CD4-positive, alpha-beta T cell treated with Interleukin-6 at 100 ng/mL for 8 hours (primary cell): ENCODE measurements around the gene SCGB3A2.
"Not testable (repeated sequence)": the region's sequence is repeated elsewhere in the genome, so short reads cannot be mapped to it uniquely, and the experiment has no call there.

Experiments used
- DNase-seq: peaks from one replicate; pipeline ENCODE4 v3.0.0-alpha.2; 2020; ENCODE audit warnings: mixed read lengths, low spot score

SCGB3A2 gene

GRCh38 chr5:147863454-147864158, 14.9 kb upstream of the SCGB3A2 start:
- DNase-seq, result no peak

- DNase-seq, result no peak
These were observed 9.4 kb upstream of the SCGB3A2 start for GRCh38 chr5:147869112-147869511.

GRCh38 chr5:147869892-147870291, 8.6 kb upstream of the SCGB3A2 start:
- DNase-seq, result not testable (repeated sequence)

- not testable (repeated sequence) for DNase-seq
These were observed 6.4 kb upstream of the SCGB3A2 start for GRCh38 chr5:147871980-147872549.

GRCh38 chr5:147872744-147873435, 5.6 kb upstream of the SCGB3A2 start:
- not testable (repeated sequence) for DNase-seq

GRCh38 chr5:147874118-147874875, 4.2 kb upstream of the SCGB3A2 start:
- DNase-seq, result not testable (repeated sequence)

GRCh38 chr5:147874910-147875367, 3.6 kb upstream of the SCGB3A2 start:
- DNase-seq, result no peak

- no peak for DNase-seq
These were observed 2.4 kb upstream of the SCGB3A2 start for GRCh38 chr5:147876141-147876540.

GRCh38 chr5:147876626-147877025, 1.9 kb upstream of the SCGB3A2 start:
- DNase-seq, result no peak

- no peak for DNase-seq
These were observed 1.3 kb downstream of the SCGB3A2 start for GRCh38 chr5:147879784-147880183.

- DNase-seq, result no peak
These were observed 2.0 kb downstream of the SCGB3A2 start for GRCh38 chr5:147880487-147880886.

- no peak for DNase-seq
These were observed 4.2 kb downstream of the SCGB3A2 start for GRCh38 chr5:147882586-147883313.

GRCh38 chr5:147887026-147887627, 8.6 kb downstream of the SCGB3A2 start:
- DNase-seq, result no peak

GRCh38 chr5:147887930-147888329, 9.4 kb downstream of the SCGB3A2 start:
- no peak for DNase-seq

- DNase-seq, result no peak
These were observed 14.3 kb downstream of the SCGB3A2 start for GRCh38 chr5:147892696-147893296.

- no peak for DNase-seq
These were observed 15.3 kb downstream of the SCGB3A2 start for GRCh38 chr5:147893820-147894219.

GRCh38 chr5:147895864-147896263, 17.4 kb downstream of the SCGB3A2 start:
- DNase-seq, result no peak

GRCh38 chr5:147898875-147899401, 20.4 kb downstream of the SCGB3A2 start:
- no peak for DNase-seq

- DNase-seq, result no peak
These were observed 23.1 kb downstream of the SCGB3A2 start for GRCh38 chr5:147901599-147902039.

GRCh38 chr5:147902609-147903115, 24.2 kb downstream of the SCGB3A2 start:
- DNase-seq, result no peak
